HCT116 (cell line): ENCODE measurements around the gene ABTB2.

ENCODE experiments used
- CBX3 ChIP-seq: IDR thresholded peaks from 2 replicates; pipeline ENCODE4 v1.6.1; 2012; ENCODE audit warnings: low read depth
- CTCF ChIP-seq, 3 experiments: fragments of 200-600 bp in 1 of 3; sonication (generic) in 1 of 3; IDR thresholded peaks in 2 of 3; conservative IDR thresholded peaks in 1 of 3; 2 replicates each; pipeline ENCODE4 v1.5.1; 2012 to 2017; ENCODE audit warnings: low read depth in 2 of 3, low read length in 2 of 3, antibody characterized with exemption in 1 of 3, borderline replicate concordance in 1 of 3, control low read depth in 1 of 3, mild to moderate bottlenecking in 1 of 3, mixed read lengths in 1 of 3, mixed run types in 1 of 3, moderate library complexity in 1 of 3; ENCODE audit not compliant: insufficient read depth in 1 of 3
- POLR2A ChIP-seq: IDR thresholded peaks from 2 replicates; pipeline ENCODE4 v1.7.0; 2011; ENCODE audit warnings: borderline replicate concordance; ENCODE audit not compliant: insufficient read depth, insufficient read length; ENCODE audit errors: extremely low read depth
- POLR2AphosphoS5 ChIP-seq: IDR thresholded peaks from 2 replicates; pipeline ENCODE4 v1.6.1; 2011; ENCODE audit warnings: mild to moderate bottlenecking, low read depth, low read length, moderate library complexity
- RAD21 ChIP-seq: IDR thresholded peaks from 2 replicates; pipeline ENCODE4 v1.6.1; 2012; ENCODE audit warnings: low read depth, mild to moderate bottlenecking
- SIN3A ChIP-seq: IDR thresholded peaks from 2 replicates; pipeline ENCODE4 v1.6.1; 2012; ENCODE audit warnings: low read depth
- TF ChIP-seq, protein P1 (sequence below): IDR thresholded peaks from 2 replicates; pipeline ENCODE4 v1.6.1; 2012; ENCODE audit warnings: low read depth

DNA sequence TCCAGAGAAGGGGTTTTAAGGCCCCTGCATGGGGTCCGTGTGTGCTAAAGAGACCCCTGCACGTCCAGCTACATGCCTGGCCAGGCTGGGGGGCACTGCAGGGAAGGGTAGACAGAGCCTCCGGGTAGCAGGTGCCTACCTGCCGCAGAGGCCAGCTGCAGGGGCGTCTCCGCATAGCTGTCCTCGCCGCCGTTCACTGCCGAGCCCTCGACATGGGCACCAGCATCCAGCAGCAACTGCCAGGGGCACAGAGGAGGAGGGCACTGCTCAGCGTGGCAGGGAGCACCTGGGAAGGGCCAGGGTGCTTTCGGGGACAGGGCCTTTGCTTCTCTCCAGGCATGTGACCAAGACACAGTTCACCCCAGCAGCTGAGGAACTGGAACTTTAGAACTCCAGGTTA lies 192.7 kb downstream of the ABTB2 start:
- no peak for TF ChIP-seq RAD21
- TF ChIP-seq POLR2A, result no peak
- TF ChIP-seq SIN3A, result no peak
- TF ChIP-seq, protein P1, sequence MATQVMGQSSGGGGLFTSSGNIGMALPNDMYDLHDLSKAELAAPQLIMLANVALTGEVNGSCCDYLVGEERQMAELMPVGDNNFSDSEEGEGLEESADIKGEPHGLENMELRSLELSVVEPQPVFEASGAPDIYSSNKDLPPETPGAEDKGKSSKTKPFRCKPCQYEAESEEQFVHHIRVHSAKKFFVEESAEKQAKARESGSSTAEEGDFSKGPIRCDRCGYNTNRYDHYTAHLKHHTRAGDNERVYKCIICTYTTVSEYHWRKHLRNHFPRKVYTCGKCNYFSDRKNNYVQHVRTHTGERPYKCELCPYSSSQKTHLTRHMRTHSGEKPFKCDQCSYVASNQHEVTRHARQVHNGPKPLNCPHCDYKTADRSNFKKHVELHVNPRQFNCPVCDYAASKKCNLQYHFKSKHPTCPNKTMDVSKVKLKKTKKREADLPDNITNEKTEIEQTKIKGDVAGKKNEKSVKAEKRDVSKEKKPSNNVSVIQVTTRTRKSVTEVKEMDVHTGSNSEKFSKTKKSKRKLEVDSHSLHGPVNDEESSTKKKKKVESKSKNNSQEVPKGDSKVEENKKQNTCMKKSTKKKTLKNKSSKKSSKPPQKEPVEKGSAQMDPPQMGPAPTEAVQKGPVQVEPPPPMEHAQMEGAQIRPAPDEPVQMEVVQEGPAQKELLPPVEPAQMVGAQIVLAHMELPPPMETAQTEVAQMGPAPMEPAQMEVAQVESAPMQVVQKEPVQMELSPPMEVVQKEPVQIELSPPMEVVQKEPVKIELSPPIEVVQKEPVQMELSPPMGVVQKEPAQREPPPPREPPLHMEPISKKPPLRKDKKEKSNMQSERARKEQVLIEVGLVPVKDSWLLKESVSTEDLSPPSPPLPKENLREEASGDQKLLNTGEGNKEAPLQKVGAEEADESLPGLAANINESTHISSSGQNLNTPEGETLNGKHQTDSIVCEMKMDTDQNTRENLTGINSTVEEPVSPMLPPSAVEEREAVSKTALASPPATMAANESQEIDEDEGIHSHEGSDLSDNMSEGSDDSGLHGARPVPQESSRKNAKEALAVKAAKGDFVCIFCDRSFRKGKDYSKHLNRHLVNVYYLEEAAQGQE, result no peak
- TF ChIP-seq CTCF (IDR thresholded peaks at IDR 0.05 in 2 of 3, conservative IDR thresholded peaks at IDR 0.05 in 1 of 3; ENCODE audit: borderline replicate concordance in 1 of 3, insufficient read depth in 1 of 3, low read depth in 2 of 3, low read length in 2 of 3), result no peak
- TF ChIP-seq CBX3, result no peak
- no peak for TF ChIP-seq POLR2AphosphoS5
